ENCODE results near the gene TRIM69.
"Not testable (repeated sequence)": the region's sequence is repeated elsewhere in the genome, so short reads cannot be mapped to it uniquely, and the experiment has no call there.

TRIM69 gene

GRCh38 chr15:44743454-44743853 lies 7.1 kb downstream of the TRIM69 start:
- not testable (repeated sequence) for DNase-seq (ENCODE audit: low spot score)

- no peak for DNase-seq (ENCODE audit: low spot score)
Observed at GRCh38 chr15:44753345-44753744, 17.0 kb downstream of the TRIM69 start.

GRCh38 chr15:44763187-44763586 lies 26.9 kb downstream of the TRIM69 start:
- DNase-seq (ENCODE audit: low spot score) = no peak

- no peak for DNase-seq (ENCODE audit: low spot score)
Observed at GRCh38 chr15:44763848-44764247, 27.5 kb downstream of the TRIM69 start.

- no peak for DNase-seq (ENCODE audit: low spot score)
Observed at GRCh38 chr15:44765036-44765435, 28.7 kb downstream of the TRIM69 start.

GRCh38 chr15:44769521-44769920 lies 33.2 kb downstream of the TRIM69 start:
- DNase-seq (ENCODE audit: low spot score) = no peak

GRCh38 chr15:44770715-44771114 lies 34.4 kb downstream of the TRIM69 start:
- not testable (repeated sequence) for DNase-seq (ENCODE audit: low spot score)

GRCh38 chr15:44775953-44776352 lies 39.6 kb downstream of the TRIM69 start:
- no peak for DNase-seq (ENCODE audit: low spot score)

- DNase-seq (ENCODE audit: low spot score) = no peak
Observed at GRCh38 chr15:44779761-44780160, 43.4 kb downstream of the TRIM69 start.

GRCh38 chr15:44780608-44781007 lies 44.3 kb downstream of the TRIM69 start:
- no peak for DNase-seq (ENCODE audit: low spot score)

GRCh38 chr15:44781128-44781810 lies 44.9 kb downstream of the TRIM69 start:
- DNase-seq (ENCODE audit: low spot score) = no peak

- DNase-seq (ENCODE audit: low spot score) = no peak
Observed at GRCh38 chr15:44782516-44782915, 46.2 kb downstream of the TRIM69 start.

GRCh38 chr15:44784918-44785274 lies 48.6 kb downstream of the TRIM69 start:
- not testable (repeated sequence) for DNase-seq (ENCODE audit: low spot score)

GRCh38 chr15:44788748-44789147 lies 52.4 kb downstream of the TRIM69 start:
- no peak for DNase-seq (ENCODE audit: low spot score)

GRCh38 chr15:44790215-44790614 lies 53.9 kb downstream of the TRIM69 start:
- DNase-seq (ENCODE audit: low spot score) = no peak

GRCh38 chr15:44790656-44791055 lies 54.3 kb downstream of the TRIM69 start:
- DNase-seq (ENCODE audit: low spot score) = no peak

GRCh38 chr15:44792715-44793114 lies 56.4 kb downstream of the TRIM69 start:
- DNase-seq (ENCODE audit: low spot score) = no peak

- DNase-seq (ENCODE audit: low spot score) = no peak
Observed at GRCh38 chr15:44794072-44794471, 57.7 kb downstream of the TRIM69 start.

- DNase-seq (ENCODE audit: low spot score) = no peak
Observed at GRCh38 chr15:44796508-44796907, 60.2 kb downstream of the TRIM69 start.

GRCh38 chr15:44798826-44799225 lies 62.5 kb downstream of the TRIM69 start:
- peak; percentile 30 for DNase-seq (ENCODE audit: low spot score)

- no peak for DNase-seq (ENCODE audit: low spot score)
Observed at GRCh38 chr15:44801364-44801763, 65.0 kb downstream of the TRIM69 start.

GRCh38 chr15:44801797-44802196 lies 65.5 kb downstream of the TRIM69 start:
- DNase-seq (ENCODE audit: low spot score) = no peak

- no peak for DNase-seq (ENCODE audit: low spot score)
Observed at GRCh38 chr15:44802336-44802735, 66.0 kb downstream of the TRIM69 start.

- DNase-seq (ENCODE audit: low spot score) = no peak
Observed at GRCh38 chr15:44804298-44805046, 68.1 kb downstream of the TRIM69 start.

Data from AG20443 (cell line).